H9 (cell line): ENCODE measurements around the gene KCND2. TPM values are rescaled to one million over a fixed set of nuclear protein-coding genes. Genes with fewer than 3 reads are reported as not detected.

Experiments
- DNase-seq: peaks from one replicate; pipeline ENCODE4 v3.0.0-alpha.2; 2017
- H2AFZ ChIP-seq: one replicate; pipeline ENCODE4 v1.6.1; 2013; ENCODE audit warnings: mild to moderate bottlenecking, low read length, control low read depth, moderate library complexity
- H2AK5ac ChIP-seq: 2 replicates; pipeline ENCODE4 v1.6.1; 2013; ENCODE audit warnings: low read length, control low read depth, mixed read lengths; ENCODE audit not compliant: insufficient read length
- H2BK120ac ChIP-seq: one replicate; pipeline ENCODE4 v1.6.1; 2013; ENCODE audit warnings: low read depth, mild to moderate bottlenecking, low read length, control low read depth, inconsistent platforms; ENCODE audit not compliant: poor library complexity, severe bottlenecking
- H2BK12ac ChIP-seq: 2 replicates; pipeline ENCODE4 v1.6.1; 2013; ENCODE audit warnings: low read length, control low read depth, mixed read lengths, low read depth; ENCODE audit not compliant: insufficient read length
- H2BK15ac ChIP-seq: 2 replicates; pipeline ENCODE4 v1.6.1; 2013; ENCODE audit warnings: low read depth, low read length, control low read depth
- H2BK20ac ChIP-seq: one replicate; pipeline ENCODE4 v1.6.1; 2013; ENCODE audit warnings: low read depth, mild to moderate bottlenecking, low read length, control low read depth, inconsistent platforms; ENCODE audit not compliant: poor library complexity, severe bottlenecking
- H2BK5ac ChIP-seq: 2 replicates; pipeline ENCODE4 v1.6.1; 2013; ENCODE audit warnings: low read length, control low read depth, mixed read lengths; ENCODE audit not compliant: insufficient read length
- H3K14ac ChIP-seq: 2 replicates; pipeline ENCODE4 v1.6.1; 2013; ENCODE audit warnings: low read length, control low read depth; ENCODE audit not compliant: insufficient read depth
- H3K18ac ChIP-seq: 2 replicates; pipeline ENCODE4 v1.6.1; 2013; ENCODE audit warnings: low read depth, mild to moderate bottlenecking, mixed read lengths, low read length, control low read depth; ENCODE audit not compliant: insufficient read length
- H3K23ac ChIP-seq: 2 replicates; pipeline ENCODE4 v1.6.1; 2013; ENCODE audit warnings: low read length, control low read depth, mixed read lengths, low read depth; ENCODE audit not compliant: insufficient read length
- H3K23me2 ChIP-seq: 2 replicates; pipeline ENCODE4 v1.6.1; 2013; ENCODE audit warnings: low read depth, mild to moderate bottlenecking, mixed read lengths, low read length, control low read depth; ENCODE audit not compliant: insufficient read length, poor library complexity, severe bottlenecking
- H3K27ac ChIP-seq: 2 replicates; pipeline ENCODE4 v1.5.1; 2013; ENCODE audit warnings: low read length, control low read depth, mixed read lengths, low read depth; ENCODE audit not compliant: insufficient read length
- H3K27me3 ChIP-seq: 2 replicates; pipeline ENCODE4 v1.6.1; 2013; ENCODE audit warnings: low read length, control low read depth, inconsistent platforms; ENCODE audit not compliant: insufficient read depth
- H3K4ac ChIP-seq: 2 replicates; pipeline ENCODE4 v1.6.1; 2013; ENCODE audit warnings: low read depth, mild to moderate bottlenecking, control low read depth, inconsistent platforms, low read length, moderate library complexity
- H3K4me1 ChIP-seq: 2 replicates; pipeline ENCODE4 v1.6.1; 2013; ENCODE audit warnings: low read length, control low read depth, inconsistent platforms; ENCODE audit not compliant: insufficient read depth
- H3K4me2 ChIP-seq: 2 replicates; pipeline ENCODE4 v1.6.1; 2013; ENCODE audit warnings: low read length, control low read depth, mixed read lengths; ENCODE audit not compliant: insufficient read length, insufficient read depth
- H3K56ac ChIP-seq: 2 replicates; pipeline ENCODE4 v1.6.1; 2013; ENCODE audit warnings: low read depth, mild to moderate bottlenecking, mixed read lengths, low read length, control low read depth; ENCODE audit not compliant: insufficient read length
- H3K79me1 ChIP-seq: 2 replicates; pipeline ENCODE4 v1.6.1; 2013; ENCODE audit warnings: low read depth, mild to moderate bottlenecking, moderate library complexity, low read length, control low read depth, inconsistent platforms; ENCODE audit not compliant: insufficient read depth, poor library complexity, severe bottlenecking
- H3K79me2 ChIP-seq: 2 replicates; pipeline ENCODE4 v1.6.1; 2013; ENCODE audit warnings: low read length, control low read depth, inconsistent platforms; ENCODE audit not compliant: insufficient read depth
- H3K9ac ChIP-seq: 2 replicates; pipeline ENCODE4 v1.6.1; 2013; ENCODE audit warnings: low read length, control low read depth, mixed read lengths; ENCODE audit not compliant: insufficient read length; ENCODE audit errors: extremely low read depth
- H3K9me3 ChIP-seq: one replicate; pipeline ENCODE4 v1.6.1; 2013; ENCODE audit warnings: low read depth, low read length, inconsistent platforms; ENCODE audit not compliant: control insufficient read depth
- H3T11ph ChIP-seq: one replicate; pipeline ENCODE4 v1.6.1; 2013; ENCODE audit warnings: mild to moderate bottlenecking, low read length, control low read depth, inconsistent platforms
- H4K20me1 ChIP-seq: one replicate; pipeline ENCODE4 v1.6.1; 2013; ENCODE audit not compliant: control insufficient read depth, insufficient read length, insufficient read depth
- H4K5ac ChIP-seq: 2 replicates; pipeline ENCODE4 v1.6.1; 2013; ENCODE audit warnings: low read depth, mild to moderate bottlenecking, mixed read lengths, low read length, control low read depth; ENCODE audit not compliant: insufficient read length
- H4K8ac ChIP-seq: replicated peaks from 2 replicates; pipeline ENCODE4 v1.6.1; 2013; ENCODE audit warnings: low read length, control low read depth, mixed read lengths, low read depth; ENCODE audit not compliant: insufficient read length
- H4K91ac ChIP-seq: 2 replicates; pipeline ENCODE4 v1.6.1; 2013; ENCODE audit warnings: low read depth, mild to moderate bottlenecking, moderate library complexity, mixed read lengths, low read length, control low read depth; ENCODE audit not compliant: insufficient read length
- H3K27ac Mint-ChIP-seq, 3 experiments: 2 replicates in 2 of 3; 3 replicates in 1 of 3; pipeline ENCODE4 v1.8.0; 2020 to 2021; ENCODE audit warnings: mixed read lengths in 3 of 3, mild to moderate bottlenecking in 1 of 3, moderate library complexity in 1 of 3
- H3K27me3 Mint-ChIP-seq: 2 replicates; pipeline ENCODE4 v1.8.0; 2021; ENCODE audit warnings: low read depth, mild to moderate bottlenecking, moderate library complexity, mixed read lengths
- H3K36me3 Mint-ChIP-seq, 3 experiments: 2 replicates in 2 of 3; 3 replicates in 1 of 3; pipeline ENCODE4 v1.8.0; 2020 to 2021; ENCODE audit warnings: low read depth in 3 of 3, mixed read lengths in 3 of 3; ENCODE audit not compliant: insufficient read depth in 1 of 3
- H3K4me1 Mint-ChIP-seq, 2 experiments: 2 replicates each; pipeline ENCODE4 v1.8.0; 2020; ENCODE audit warnings: mixed read lengths in 2 of 2
- H3K4me3 Mint-ChIP-seq, 2 experiments: 2 replicates in 1 of 2; 3 replicates in 1 of 2; pipeline ENCODE4 v1.8.0; 2020 to 2021; ENCODE audit warnings: mild to moderate bottlenecking in 2 of 2, mixed read lengths in 2 of 2, moderate library complexity in 1 of 2
- H3K9me3 Mint-ChIP-seq, 2 experiments: 2 replicates in 1 of 2; 3 replicates in 1 of 2; pipeline ENCODE4 v1.8.0; 2020; ENCODE audit warnings: mild to moderate bottlenecking in 2 of 2, mixed read lengths in 2 of 2, moderate library complexity in 1 of 2
- WGBS: extraction: QIAGEN DNeasy Blood & Tissue Kit; methylation state at CpG from one replicate; pipeline ENCODE4 v1.1.7; 2013; ENCODE audit warnings: missing lambda C conversion rate, low lambda C conversion rate, mixed read lengths; ENCODE audit not compliant: insufficient read length; ENCODE audit errors: extremely low coverage; 5-methylcytosine and 5-hydroxymethylcytosine counted together
- total RNA-seq: library from RNA; stranded (reverse); gene quantifications from 2 replicates; pipeline ENCODE4 v1.2.1, GENCODE V29; 2021
- TF ChIP-seq, protein P1 (sequence below): fragments of 200-600 bp; sonication (generic); conservative IDR thresholded peaks from 3 replicates; pipeline ENCODE4 v1.8.0; 2021; ENCODE audit warnings: antibody characterized with exemption, mild to moderate bottlenecking

KCND2 gene
- total RNA-seq, 1 experiment from 2014 or later = 6.4 TPM

DNA sequence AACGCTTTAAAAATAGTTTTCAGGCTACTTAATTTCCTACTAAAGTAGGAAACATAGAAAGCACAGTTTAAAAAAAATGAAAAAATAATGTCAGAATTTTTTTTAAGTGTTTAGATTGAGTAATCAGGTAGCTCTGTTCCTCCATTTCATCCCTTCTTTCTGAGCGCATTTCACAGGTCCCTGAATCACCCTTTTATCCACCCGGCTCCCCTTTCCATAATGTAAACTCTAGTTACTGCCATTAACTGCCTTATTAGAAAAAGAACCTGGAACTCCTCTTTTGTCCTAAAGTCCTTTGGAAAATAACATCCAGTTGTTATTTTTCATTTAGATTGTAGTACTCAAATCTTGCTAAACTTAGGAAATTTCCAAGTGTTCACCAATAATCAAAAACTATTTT lies 5.8 kb downstream of the KCND2 start:
- H3T11ph ChIP-seq = no peak overlapping the region
- H2AFZ ChIP-seq = no peak overlapping the region
- H4K5ac ChIP-seq = no peak overlapping the region
- H2BK120ac ChIP-seq = no peak overlapping the region
- no peak overlapping the region for H3K56ac ChIP-seq
- H2AK5ac ChIP-seq = no peak overlapping the region
- H2BK5ac ChIP-seq = no peak overlapping the region
- H3K4me1 ChIP-seq = no peaks in the 10 kb centered on the region
- H3K79me2 ChIP-seq = no peaks in the 10 kb centered on the region; the same call in 1 of the 2 replicates
- H2BK20ac ChIP-seq = no peak overlapping the region
- peaks cover 4% of the 10 kb centered on the region for H3K23me2 ChIP-seq
- H3K23ac ChIP-seq = no peak overlapping the region
- H3K27ac Mint-ChIP-seq = peak overlapping the region in 1 of 3 experiments; percentile 61; a peak in 1 of 7 replicates
- no peak overlapping the region for H2BK12ac ChIP-seq
- no peaks in the 10 kb centered on the region; the same call in 1 of the 2 replicates for H3K27me3 ChIP-seq
- no peak overlapping the region for H4K91ac ChIP-seq
- peak overlapping the region in 1 of 2 experiments; percentile 4; a peak in 1 of 5 replicates for H3K4me3 Mint-ChIP-seq
- no peak overlapping the region for H3K4me2 ChIP-seq
- H3K9me3 Mint-ChIP-seq = no peaks in the 10 kb centered on the region; a peak in 1 of 5 replicates
- no peak overlapping the region for H3K18ac ChIP-seq
- no CpG with 5 or more reads among the region's 3 CpGs for WGBS
- H3K9ac ChIP-seq = no peak overlapping the region
- no peaks in the 10 kb centered on the region for H3K79me1 ChIP-seq
- H3K14ac ChIP-seq = no peak overlapping the region
- DNase-seq = no peak
- peaks cover 17% of the 10 kb centered on the region for H3K27me3 Mint-ChIP-seq
- H3K4me1 Mint-ChIP-seq = peaks cover 33 to 35% of the 10 kb centered on the region in 2 experiments
- no peak overlapping the region for H3K27ac ChIP-seq
- no peak overlapping the region for H4K8ac ChIP-seq
- H4K20me1 ChIP-seq = no peaks in the 10 kb centered on the region
- no peaks in the 10 kb centered on the region for H3K9me3 ChIP-seq
- TF ChIP-seq, protein P1, sequence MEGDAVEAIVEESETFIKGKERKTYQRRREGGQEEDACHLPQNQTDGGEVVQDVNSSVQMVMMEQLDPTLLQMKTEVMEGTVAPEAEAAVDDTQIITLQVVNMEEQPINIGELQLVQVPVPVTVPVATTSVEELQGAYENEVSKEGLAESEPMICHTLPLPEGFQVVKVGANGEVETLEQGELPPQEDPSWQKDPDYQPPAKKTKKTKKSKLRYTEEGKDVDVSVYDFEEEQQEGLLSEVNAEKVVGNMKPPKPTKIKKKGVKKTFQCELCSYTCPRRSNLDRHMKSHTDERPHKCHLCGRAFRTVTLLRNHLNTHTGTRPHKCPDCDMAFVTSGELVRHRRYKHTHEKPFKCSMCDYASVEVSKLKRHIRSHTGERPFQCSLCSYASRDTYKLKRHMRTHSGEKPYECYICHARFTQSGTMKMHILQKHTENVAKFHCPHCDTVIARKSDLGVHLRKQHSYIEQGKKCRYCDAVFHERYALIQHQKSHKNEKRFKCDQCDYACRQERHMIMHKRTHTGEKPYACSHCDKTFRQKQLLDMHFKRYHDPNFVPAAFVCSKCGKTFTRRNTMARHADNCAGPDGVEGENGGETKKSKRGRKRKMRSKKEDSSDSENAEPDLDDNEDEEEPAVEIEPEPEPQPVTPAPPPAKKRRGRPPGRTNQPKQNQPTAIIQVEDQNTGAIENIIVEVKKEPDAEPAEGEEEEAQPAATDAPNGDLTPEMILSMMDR = no peak
- no peak overlapping the region for H3K4ac ChIP-seq
- H2BK15ac ChIP-seq = no peak overlapping the region
- peaks cover 9 to 11% (median 9%) of the 10 kb centered on the region in 3 experiments for H3K36me3 Mint-ChIP-seq
